Measurements from ENCODE around the gene GNS. TPM values are rescaled to one million over a fixed set of nuclear protein-coding genes. Genes with fewer than 3 reads are reported as not detected.
A peak's percentile ranks its signal among the peaks of the same experiment; 100 is the strongest.

The GNS gene
- total and polyA plus RNA-seq, 2 of the 13 experiments (the other 11 are each of a cell fraction or from before 2014, with no cell fraction given): 49.8 to 51.0 TPM

GRCh38 chr12:64745259-64745807 lies 13.9 kb downstream of the GNS start (continued):
- TF ChIP-seq ZNF629 (CRISPR knock-in tag; conservative IDR thresholded peaks at IDR 0.05): no peak

DNA sequence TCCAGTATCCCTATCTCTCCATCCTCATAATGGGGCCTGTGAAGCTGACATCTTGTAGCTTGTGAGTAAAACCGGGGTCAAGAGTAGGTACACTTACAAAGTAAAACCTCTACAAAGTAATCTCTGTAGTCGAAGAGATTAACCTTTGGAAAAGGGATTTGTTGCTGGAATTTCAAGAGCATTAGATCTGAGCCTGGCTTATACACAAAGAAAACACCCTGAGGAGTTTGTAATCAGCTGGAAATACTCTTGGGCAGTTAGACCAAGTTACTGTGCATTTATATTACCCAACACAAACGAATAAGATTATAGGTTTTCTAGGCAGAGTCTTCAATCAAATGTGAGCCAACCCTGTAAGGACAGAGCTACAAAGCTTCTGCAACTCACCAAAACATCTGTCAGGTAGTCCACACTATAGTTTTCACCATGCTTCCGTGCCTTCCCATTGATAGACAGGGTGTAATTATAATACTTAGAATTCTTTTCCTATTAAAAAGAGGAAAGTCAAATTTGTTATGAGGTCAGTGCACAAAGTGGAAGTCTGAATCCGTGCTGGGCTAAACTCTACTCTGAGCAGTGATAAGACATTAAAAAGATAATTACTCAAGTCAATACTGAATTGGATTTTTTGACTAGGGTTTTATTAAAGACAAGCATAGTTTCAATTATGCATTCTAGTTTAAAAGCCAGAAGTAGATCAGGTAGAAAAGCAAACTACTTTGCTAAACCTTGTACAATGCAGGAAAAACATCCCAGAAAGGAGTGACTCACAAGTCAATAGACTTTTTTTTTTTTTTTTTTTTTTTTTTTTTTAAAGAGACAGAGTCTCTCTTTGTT lies 14.6 kb downstream of the GNS start:
- peak overlapping the region; percentile 39 for H3K27ac ChIP-seq (ENCODE audit: extremely low read length, insufficient read depth, low read length)
- H2AFZ ChIP-seq (ENCODE audit: low read length): no peak overlapping the region
- H3K4me1 ChIP-seq (ENCODE audit: insufficient read depth, low read length): peaks cover 13% of the 10 kb centered on the region
- H3K9ac ChIP-seq (ENCODE audit: insufficient read depth, low read depth, low read length): no peak overlapping the region
- H3K4me2 ChIP-seq (ENCODE audit: low read depth, low read length): 0 out of 2 replicates have a peak overlapping the region, but pooled peaks have one; percentile 18
- no peak for FAIRE-seq
- TF ChIP-seq EP300 (IDR thresholded peaks at IDR 0.05; ENCODE audit: low read depth in 2 of 2, low read length in 2 of 2) (0 out of 4 replicates have a peak, but pooled peaks of 1 of the 2 experiments have one; percentile 22), EP300 (CRISPR knock-in tag; IDR thresholded peaks at IDR 0.05; ENCODE audit: borderline replicate concordance) (no peak), REL (CRISPR knock-in tag; conservative IDR thresholded peaks at IDR 0.05) (no peak), ZNF362 (CRISPR knock-in tag; IDR thresholded peaks at IDR 0.05; ENCODE audit: borderline replicate concordance) (peak; percentile 89)
- peaks cover 18 to 53% of the 10 kb centered on the region in 2 experiments; a peak in 4 of 5 replicates for H3K36me3 ChIP-seq (replicated peaks in 1 of 2; ENCODE audit: control insufficient read depth in 1 of 2, insufficient read depth in 2 of 2, low read length in 2 of 2)
- in situ Hi-C loops (cut with HindIII; ENCODE audit: extremely low pct_ligation_motif_present, low pct_unique_long_range_greater_than_20kb) (no loop called here), intact Hi-C loops (cut with micrococcal nuclease; ENCODE audit: unreplicated experiment) (no loop called here)
- DNase-seq (ENCODE audit: low spot score): peak; percentile 41
- 69% methylated on average over 5 of the region's 5 CpGs for WGBS (ENCODE audit: low lambda C conversion rate)
- ChIA-PET POLR2A (interaction anchor here (1.5 kb wide), 1 partner anchor 11 kb away, joined by 4 read pairs; no protein-coding TSS in a partner anchor), CTCF (ENCODE audit: low intra/inter-chr PET ratio, low total read pairs) (no interaction called here)
- H3K9me3 ChIP-seq (ENCODE audit: low read length): no peaks in the 10 kb centered on the region
- H3K79me2 ChIP-seq (ENCODE audit: insufficient read depth, low read length): no peaks in the 10 kb centered on the region
- BruUV-seq (replicated peaks): no TSS peak
- ATAC-seq: peak; percentile 64
- no peak overlapping the region for H3K4me3 ChIP-seq (replicated peaks in 1 of 3; ENCODE audit: insufficient read depth in 1 of 3, low read depth in 2 of 3, low read length in 3 of 3)
- no peaks in the 10 kb centered on the region for H3K27me3 ChIP-seq (ENCODE audit: control insufficient read depth in 1 of 2, insufficient read depth in 2 of 2, low read length in 2 of 2)
- no peaks in the 10 kb centered on the region for H4K20me1 ChIP-seq (ENCODE audit: insufficient read depth, low read length)

All from HepG2 (cell line).